ENCODE results near the gene RFNG. TPM values are rescaled to one million over a fixed set of nuclear protein-coding genes. Genes with fewer than 3 reads are reported as not detected.

RFNG gene
- total and polyA plus RNA-seq, 2 of the 13 experiments (the other 11 are each of a cell fraction or from before 2014, with no cell fraction given), result 61.4 to 64.0 TPM

GRCh38 chr17:82023447-82024241 is 28.0 kb downstream of the RFNG start (continued):
- TF ChIP-seq SRY (CRISPR knock-in tag; IDR thresholded peaks at IDR 0.05) (peak; percentile 89), CSRNP1 (CRISPR knock-in tag; IDR thresholded peaks at IDR 0.05) (peak; percentile 61; the same call in 1 of the 2 replicates), TBL1XR1 (IDR thresholded peaks at IDR 0.05; ENCODE audit: borderline replicate concordance, low read length, partially characterized antibody) (no peak), BRD4 (CRISPR knock-in tag; IDR thresholded peaks at IDR 0.05) (peak; percentile 38; the same call in 1 of the 2 replicates), ZNF468 (CRISPR knock-in tag; IDR thresholded peaks at IDR 0.05) (peak; percentile 24; the same call in 1 of the 2 replicates), ZSCAN31 (CRISPR knock-in tag; IDR thresholded peaks at IDR 0.05; ENCODE audit: low read depth) (no peak), SP1 (IDR thresholded peaks at IDR 0.05) (no peak), SP1 (CRISPR knock-in tag; IDR thresholded peaks at IDR 0.05) (no peak), ATF7-NPFF (CRISPR knock-in tag; IDR thresholded peaks at IDR 0.05; ENCODE audit: low read depth) (peak; percentile 56; the same call in 1 of the 2 replicates), ZBTB3 (CRISPR knock-in tag; IDR thresholded peaks at IDR 0.05; ENCODE audit: borderline replicate concordance, low read depth) (no peak; the same call in 1 of the 2 replicates), CCAR2 (optimal IDR thresholded peaks at IDR 0.05; ENCODE audit: low read depth, low read length) (no peak), KDM3A (CRISPR knock-in tag; IDR thresholded peaks at IDR 0.05; ENCODE audit: low read depth) (peak; percentile 65; the same call in 1 of the 2 replicates), ZBTB8A (CRISPR knock-in tag; IDR thresholded peaks at IDR 0.05; ENCODE audit: borderline replicate concordance, low read depth) (no peak), ZNF256 (CRISPR knock-in tag; conservative IDR thresholded peaks at IDR 0.05) (no peak), MBNL3 (CRISPR knock-in tag; conservative IDR thresholded peaks at IDR 0.05) (no peak), ZBTB44 (CRISPR knock-in tag; IDR thresholded peaks at IDR 0.05) (no peak), ZNF782 (CRISPR knock-in tag; IDR thresholded peaks at IDR 0.05; ENCODE audit: borderline replicate concordance) (0 out of 2 replicates have a peak, but pooled peaks have one; percentile 74), ZNF737 (CRISPR knock-in tag; IDR thresholded peaks at IDR 0.05; ENCODE audit: borderline replicate concordance) (no peak), RBFOX2 (IDR thresholded peaks at IDR 0.05; ENCODE audit: low read depth, low read length) (peak; percentile 79), IKZF4 (CRISPR knock-in tag; IDR thresholded peaks at IDR 0.05; ENCODE audit: borderline replicate concordance, low read depth, not compliant biosample characterization) (no peak), MYC (CRISPR knock-in tag; IDR thresholded peaks at IDR 0.05; ENCODE audit: borderline replicate concordance) (peak; percentile 45; the same call in 1 of the 2 replicates)
